Kidney (tissue), 14 donors: ENCODE measurements around the gene NHEJ1. TPM values are rescaled to one million over a fixed set of nuclear protein-coding genes. Genes with fewer than 3 reads are reported as not detected.

Experiments used
- DNase-seq, 5 donors: peaks; one replicate each; pipeline ENCODE4 v3.0.0-alpha.2; 2013 to 2020
- FAIRE-seq: peaks from 2 replicates; lab custom pipeline; 2012; peaks lifted over from hg19 to GRCh38; lab: Jason Lieb, UNC
- H3K27ac ChIP-seq, 2 donors: one replicate each; pipeline ENCODE4 v1.7.0; 2013; ENCODE audit warnings: low read depth in 2 of 2, low read length in 2 of 2, inconsistent platforms in 1 of 2
- H3K27me3 ChIP-seq: one replicate; pipeline ENCODE4 v1.7.1; 2013; ENCODE audit warnings: low read length, inconsistent platforms; ENCODE audit not compliant: control insufficient read depth, insufficient read depth
- H3K36me3 ChIP-seq, 3 donors: one replicate each; pipeline versions ENCODE4 v1.7.0 to v1.7.1; 2013; ENCODE audit warnings: low read length in 3 of 3, control low read depth in 1 of 3, inconsistent platforms in 1 of 3; ENCODE audit not compliant: insufficient read depth in 3 of 3, control insufficient read depth in 2 of 3
- H3K4me1 ChIP-seq, 3 donors: one replicate each; pipeline versions ENCODE4 v1.7.0 to v1.7.1; 2013; ENCODE audit warnings: low read length in 3 of 3, inconsistent platforms in 1 of 3, low read depth in 1 of 3; ENCODE audit not compliant: control insufficient read depth in 2 of 3, insufficient read depth in 2 of 3
- H3K4me3 ChIP-seq, 3 donors: one replicate each; pipeline versions ENCODE4 v1.7.0 to v1.8.1; 2013; ENCODE audit warnings: low read length in 3 of 3, control low read depth in 1 of 3, inconsistent platforms in 1 of 3
- H3K9ac ChIP-seq, 3 donors: one replicate each; pipeline versions ENCODE4 v1.7.0 to v1.7.1; 2013; ENCODE audit warnings: low read length in 3 of 3, control low read depth in 1 of 3, inconsistent platforms in 1 of 3
- H3K9me3 ChIP-seq, 3 donors: one replicate each; pipeline versions ENCODE4 v1.7.0 to v1.7.1; 2013; ENCODE audit warnings: low read length in 3 of 3, control low read depth in 1 of 3, inconsistent platforms in 1 of 3; ENCODE audit not compliant: control insufficient read depth in 2 of 3, insufficient read depth in 1 of 3
- intact Hi-C: fragments of 100-400 bp; cut with DNase I; formaldehyde crosslinking; loops from one replicate; pipeline ENCODE4 v1.11.1; 2022
- polyA plus RNA-seq: library from polyadenylated mRNA; stranded (reverse); fragments of 350-450 nt; fragmentation: Illumina TruSeq; extraction: RNeasy Lipid Tissue Mini Kit (QIAGEN cat#74804); gene quantifications from one replicate; pipeline ENCODE4 v1.2.3, GENCODE V29; 2014; ENCODE audit warnings: low read depth, low replicate concordance; ENCODE audit not compliant: insufficient read depth
- total RNA-seq: library from RNA; stranded (reverse); fragmentation: NEBNext Ultra II Directional; extraction: Animal tissue kit (Norgen Biotek cat#: 25700); gene quantifications from one replicate; pipeline ENCODE4 v1.2.1, GENCODE V29; 2021
- TF ChIP-seq, protein P1 (sequence below): IDR thresholded peaks from 3 replicates; pipeline ENCODE4 v1.5.1; 2012; ENCODE audit warnings: mild to moderate bottlenecking, moderate library complexity, borderline replicate concordance; ENCODE audit not compliant: insufficient read depth; ENCODE audit errors: extremely low read depth
- donor health status: control.
- donor health status: control.
- donor health status: control.
- donor health status: control.
- donor health status: control.
- donor health status: DM: yes; HTN: yes; CAD: no.
- donor health status: Normal renal cell carcinoma (clear cell type).

The NHEJ1 gene
- total and polyA plus RNA-seq, 2 donors from 2014 or later = 17.5 to 17.7 TPM

DNA sequence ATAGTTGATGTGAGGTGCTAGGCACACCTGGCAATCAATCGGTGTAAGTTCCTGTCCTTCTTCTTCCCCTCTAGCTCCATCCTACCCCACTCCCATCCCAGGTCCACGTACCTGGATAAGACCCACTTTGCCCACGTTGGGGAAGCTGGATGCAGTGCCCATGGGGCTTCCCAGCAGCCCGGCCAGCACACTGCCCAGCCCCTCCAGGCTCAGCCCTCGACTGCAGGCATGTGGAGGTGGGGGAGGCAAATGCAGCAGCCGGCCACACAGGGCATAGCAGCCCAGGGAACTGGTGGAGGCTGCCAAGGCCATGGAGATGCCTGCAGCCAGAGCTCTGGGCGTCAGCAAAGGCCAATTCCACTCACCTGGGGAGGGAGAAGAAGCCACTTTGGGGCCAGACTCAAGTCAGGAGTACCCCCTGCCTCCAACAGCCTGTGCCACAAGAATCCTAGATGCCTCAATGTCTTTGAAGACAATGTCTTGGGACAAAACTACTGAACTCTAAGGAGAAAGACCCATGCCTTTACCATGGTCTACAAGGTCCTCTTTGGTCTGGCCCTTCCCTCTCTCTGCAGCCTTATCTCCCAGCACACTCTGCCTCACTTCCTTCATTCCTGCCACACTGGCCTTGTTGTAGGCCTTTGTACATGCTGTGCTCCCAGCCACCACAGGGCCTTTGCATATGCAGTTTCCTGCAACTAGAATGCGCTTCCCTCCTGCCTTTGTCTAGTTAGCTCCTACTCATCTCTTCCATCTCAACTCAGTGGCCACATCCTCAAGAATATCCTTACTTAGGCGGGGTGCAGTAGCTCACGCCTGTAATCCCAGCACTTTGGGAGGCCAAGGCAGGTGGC lies 4.7 kb upstream of the NHEJ1 start:
- peaks cover 0 to 4% (median 3%) of the 10 kb centered on the region in 3 donors for H3K4me1 ChIP-seq
- H3K4me3 ChIP-seq = no peak overlapping the region
- FAIRE-seq (no peak), DNase-seq (peak in 1 of 5 donors; percentile 65)
- no peak overlapping the region for H3K27ac ChIP-seq
- no peaks in the 10 kb centered on the region for H3K27me3 ChIP-seq
- H3K36me3 ChIP-seq = no peaks in the 10 kb centered on the region
- H3K9me3 ChIP-seq = no peaks in the 10 kb centered on the region
- TF ChIP-seq, protein P1, sequence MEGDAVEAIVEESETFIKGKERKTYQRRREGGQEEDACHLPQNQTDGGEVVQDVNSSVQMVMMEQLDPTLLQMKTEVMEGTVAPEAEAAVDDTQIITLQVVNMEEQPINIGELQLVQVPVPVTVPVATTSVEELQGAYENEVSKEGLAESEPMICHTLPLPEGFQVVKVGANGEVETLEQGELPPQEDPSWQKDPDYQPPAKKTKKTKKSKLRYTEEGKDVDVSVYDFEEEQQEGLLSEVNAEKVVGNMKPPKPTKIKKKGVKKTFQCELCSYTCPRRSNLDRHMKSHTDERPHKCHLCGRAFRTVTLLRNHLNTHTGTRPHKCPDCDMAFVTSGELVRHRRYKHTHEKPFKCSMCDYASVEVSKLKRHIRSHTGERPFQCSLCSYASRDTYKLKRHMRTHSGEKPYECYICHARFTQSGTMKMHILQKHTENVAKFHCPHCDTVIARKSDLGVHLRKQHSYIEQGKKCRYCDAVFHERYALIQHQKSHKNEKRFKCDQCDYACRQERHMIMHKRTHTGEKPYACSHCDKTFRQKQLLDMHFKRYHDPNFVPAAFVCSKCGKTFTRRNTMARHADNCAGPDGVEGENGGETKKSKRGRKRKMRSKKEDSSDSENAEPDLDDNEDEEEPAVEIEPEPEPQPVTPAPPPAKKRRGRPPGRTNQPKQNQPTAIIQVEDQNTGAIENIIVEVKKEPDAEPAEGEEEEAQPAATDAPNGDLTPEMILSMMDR = no peak
- no peak overlapping the region for H3K9ac ChIP-seq
- intact Hi-C loops = loop anchor here (10.0 kb wide), 1 partner anchor 120 kb away; no protein-coding TSS in a partner anchor

DNA sequence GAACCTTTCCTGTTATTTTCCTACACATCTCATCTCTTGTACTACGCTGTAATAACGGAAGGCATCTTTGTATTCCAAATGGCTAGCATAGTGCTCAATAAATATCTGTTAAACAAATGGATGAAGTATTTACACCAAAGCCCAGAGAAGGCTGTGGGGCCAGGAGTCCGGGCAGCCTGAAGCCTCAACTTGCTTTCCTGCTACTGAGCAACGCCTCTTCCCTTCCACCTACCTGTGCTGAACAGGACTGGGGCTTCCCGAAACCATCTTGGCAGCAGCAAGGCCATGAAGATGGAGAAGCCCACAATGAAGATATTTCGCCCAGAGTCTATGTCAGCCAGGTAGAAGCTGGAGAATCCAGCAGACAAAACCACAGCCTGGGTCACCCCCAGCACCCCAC lies 2.5 kb upstream of the NHEJ1 start:
- no peak overlapping the region for H3K27ac ChIP-seq
- intact Hi-C loops = loop anchor here (10.0 kb wide), 1 partner anchor 122 kb away; no protein-coding TSS in a partner anchor
- H3K4me1 ChIP-seq = peaks cover 0 to 3% (median 0%) of the 10 kb centered on the region in 3 donors
- no peak for FAIRE-seq
- TF ChIP-seq, protein P1 = no peak
- no peaks in the 10 kb centered on the region for H3K36me3 ChIP-seq
- H3K27me3 ChIP-seq = no peaks in the 10 kb centered on the region
- H3K9ac ChIP-seq = no peak overlapping the region
- no peak for DNase-seq
- H3K4me3 ChIP-seq = no peak overlapping the region
- no peaks in the 10 kb centered on the region for H3K9me3 ChIP-seq

DNA sequence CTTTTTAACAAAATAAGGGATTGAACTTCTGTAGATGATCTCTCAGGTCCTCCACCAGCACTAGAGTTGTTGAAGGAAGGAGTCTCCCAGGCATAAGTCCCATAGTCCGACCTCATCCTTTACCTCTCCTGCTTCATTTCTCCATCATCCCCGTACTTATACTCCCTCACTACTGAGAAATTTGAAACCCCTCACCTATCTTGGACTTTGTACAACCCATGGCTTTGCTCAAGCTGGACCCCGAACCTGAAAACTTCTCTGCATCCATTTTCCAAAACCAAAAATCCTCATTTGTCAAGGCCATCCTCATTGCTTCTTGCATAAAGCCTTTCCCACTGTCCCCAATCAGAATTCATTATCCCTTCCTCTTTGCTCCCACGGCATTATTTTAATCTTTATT lies 482 bp upstream of the NHEJ1 start:
- H3K27ac ChIP-seq = peak overlapping the region in 1 of 2 donors; percentile 95
- DNase-seq (no peak), FAIRE-seq (no peak)
- H3K27me3 ChIP-seq = no peaks in the 10 kb centered on the region
- intact Hi-C loops = loop anchor here (10.0 kb wide), 1 partner anchor 124 kb away; no protein-coding TSS in a partner anchor
- peaks cover 0 to 3% (median 0%) of the 10 kb centered on the region in 3 donors for H3K4me1 ChIP-seq
- peak overlapping the region; percentile 28 to 68 (median 46) for H3K4me3 ChIP-seq
- TF ChIP-seq, protein P1 = no peak
- no peaks in the 10 kb centered on the region for H3K9me3 ChIP-seq
- peak overlapping the region in 1 of 3 donors; percentile 38 for H3K9ac ChIP-seq
- peaks cover 0 to 3% (median 0%) of the 10 kb centered on the region in 3 donors for H3K36me3 ChIP-seq
